Loucy (cell line): Measurements from ENCODE around the gene MMP21.

Experiments
- H2AFZ ChIP-seq: fragments of 200-600 bp; sonication (generic); 2 replicates; pipeline ENCODE4 v1.6.0; 2016; ENCODE audit warnings: antibody characterized with exemption, mild to moderate bottlenecking, low read length, moderate library complexity
- H3F3A ChIP-seq: fragments of 200-600 bp; 2 replicates; pipeline ENCODE4 v1.6.0; 2016; ENCODE audit warnings: antibody characterized with exemption, low read depth, mild to moderate bottlenecking
- H3K27me3 ChIP-seq: fragments of 200-600 bp; sonication (generic); 2 replicates; pipeline ENCODE4 v1.6.1; 2014; ENCODE audit warnings: low read length, mild to moderate bottlenecking; ENCODE audit not compliant: insufficient read depth, poor library complexity, severe bottlenecking
- H3K36me3 ChIP-seq: fragments of 200-600 bp; sonication (generic); 2 replicates; pipeline ENCODE4 v1.6.1; 2016; ENCODE audit warnings: low read length; ENCODE audit not compliant: insufficient read depth
- H3K4me1 ChIP-seq: fragments of 200-600 bp; sonication (generic); 2 replicates; pipeline ENCODE4 v1.5.1; 2014; ENCODE audit warnings: low read length, mild to moderate bottlenecking; ENCODE audit not compliant: insufficient read depth, poor library complexity, severe bottlenecking
- H3K4me2 ChIP-seq: fragments of 200-600 bp; sonication (generic); 2 replicates; pipeline ENCODE4 v1.6.0; 2014; ENCODE audit warnings: antibody characterized with exemption, low read length, low read depth, mild to moderate bottlenecking; ENCODE audit not compliant: poor library complexity, severe bottlenecking
- H3K4me3 ChIP-seq: fragments of 200-600 bp; sonication (generic); 2 replicates; pipeline ENCODE4 v1.5.1; 2014; ENCODE audit warnings: low read length, mild to moderate bottlenecking, mixed read lengths; ENCODE audit not compliant: poor library complexity, severe bottlenecking
- H3K79me2 ChIP-seq: fragments of 200-600 bp; sonication (generic); 2 replicates; pipeline ENCODE4 v1.6.1; 2014; ENCODE audit warnings: low read length; ENCODE audit not compliant: insufficient read depth
- H3K9ac ChIP-seq: fragments of 200-600 bp; sonication (generic); 2 replicates; pipeline ENCODE4 v1.6.0; 2014; ENCODE audit warnings: mild to moderate bottlenecking, low read depth, low read length, moderate library complexity; ENCODE audit not compliant: poor library complexity, severe bottlenecking
- H3K9me2 ChIP-seq: fragments of 200-600 bp; sonication (generic); replicated peaks from 2 replicates; pipeline ENCODE4 v1.6.1; 2016; ENCODE audit warnings: low read depth, low read length, mixed read lengths
- H3K9me3 ChIP-seq: fragments of 200-600 bp; sonication (generic); 2 replicates; pipeline ENCODE4 v1.6.1; 2014; ENCODE audit warnings: mild to moderate bottlenecking, antibody characterized with exemption, low read length, low read depth; ENCODE audit not compliant: insufficient read depth
- H4K20me1 ChIP-seq: fragments of 200-600 bp; sonication (generic); 2 replicates; pipeline ENCODE4 v1.6.0; 2014; ENCODE audit warnings: antibody characterized with exemption, low read length, mild to moderate bottlenecking; ENCODE audit not compliant: insufficient read depth, poor library complexity, severe bottlenecking
- CTCF ChIP-seq: fragments of 200-600 bp; sonication (generic); conservative IDR thresholded peaks from 2 replicates; pipeline ENCODE4 v1.5.1; 2014; ENCODE audit warnings: mild to moderate bottlenecking, antibody characterized with exemption, low read length
- EZH2phosphoT487 ChIP-seq: fragments of 200-600 bp; IDR thresholded peaks from 2 replicates; pipeline ENCODE4 v1.6.1; 2018; ENCODE audit warnings: antibody characterized with exemption, mild to moderate bottlenecking, moderate library complexity, borderline replicate concordance

MMP21 gene

GRCh38 chr10:125795128-125795527 is 19.5 kb upstream of the MMP21 start:
- Histone ChIP-seq H3K36me3 (peaks cover 9% of the 10 kb centered on the region; the same call in 1 of the 2 replicates), H3K9me3 (no peaks in the 10 kb centered on the region), H3K79me2 (no peaks in the 10 kb centered on the region), H3K4me1 (peaks cover 5% of the 10 kb centered on the region), H3F3A (no peaks in the 10 kb centered on the region), H3K4me2 (no peak overlapping the region), H3K27me3 (no peaks in the 10 kb centered on the region), H3K9ac (no peak overlapping the region), H3K9me2 (no peaks in the 10 kb centered on the region), H4K20me1 (no peaks in the 10 kb centered on the region), H3K4me3 (no peak overlapping the region), H2AFZ (no peak overlapping the region)
- TF ChIP-seq EZH2phosphoT487 = no peak

- Histone ChIP-seq H2AFZ (no peak overlapping the region), H3K9ac (no peak overlapping the region), H3K27me3 (no peaks in the 10 kb centered on the region), H3K4me3 (no peak overlapping the region), H3K36me3 (peaks cover 9% of the 10 kb centered on the region; the same call in 1 of the 2 replicates), H3K9me2 (no peaks in the 10 kb centered on the region), H3K4me1 (peaks cover 22% of the 10 kb centered on the region), H3K79me2 (no peaks in the 10 kb centered on the region), H3K4me2 (no peak overlapping the region), H3F3A (no peaks in the 10 kb centered on the region), H3K9me3 (no peaks in the 10 kb centered on the region), H4K20me1 (no peaks in the 10 kb centered on the region)
- TF ChIP-seq EZH2phosphoT487 (no peak), CTCF (no peak)
Observed at GRCh38 chr10:125792342-125793300, 17.0 kb upstream of the MMP21 start.

- Histone ChIP-seq H3K9me3 (no peaks in the 10 kb centered on the region), H3K79me2 (no peaks in the 10 kb centered on the region), H3F3A (no peaks in the 10 kb centered on the region), H3K4me3 (peak overlapping the region; percentile 43), H3K4me2 (peak overlapping the region; percentile 80), H3K36me3 (no peaks in the 10 kb centered on the region), H3K27me3 (no peaks in the 10 kb centered on the region), H3K9ac (peak overlapping the region; percentile 48), H2AFZ (peak overlapping the region; percentile 82), H3K4me1 (peaks cover 23% of the 10 kb centered on the region), H4K20me1 (no peaks in the 10 kb centered on the region), H3K9me2 (no peaks in the 10 kb centered on the region)
- TF ChIP-seq CTCF (no peak), EZH2phosphoT487 (no peak)
Observed at GRCh38 chr10:125788156-125789034, 12.8 kb upstream of the MMP21 start.
